ENCODE data around the gene CD84.
"Not testable (repeated sequence)": the region's sequence is repeated elsewhere in the genome, so short reads cannot be mapped to it uniquely, and the experiment has no call there.

CD84 gene

GRCh38 chr1:160608514-160608913 is 29.2 kb upstream of the CD84 start:
- no peak for DNase-seq

GRCh38 chr1:160608057-160608456 is 28.8 kb upstream of the CD84 start:
- no peak for DNase-seq

- no peak for DNase-seq
Measured at GRCh38 chr1:160607672-160608032, 28.4 kb upstream of the CD84 start.

GRCh38 chr1:160607011-160607671 is 27.8 kb upstream of the CD84 start:
- no peak for DNase-seq

- no peak for DNase-seq
Measured at GRCh38 chr1:160606611-160607010, 27.3 kb upstream of the CD84 start.

GRCh38 chr1:160605792-160606479 is 26.6 kb upstream of the CD84 start:
- no peak for DNase-seq

GRCh38 chr1:160605205-160605604 is 25.9 kb upstream of the CD84 start:
- no peak for DNase-seq

GRCh38 chr1:160597705-160598104 is 18.4 kb upstream of the CD84 start:
- no peak for DNase-seq

- no peak for DNase-seq
Measured at GRCh38 chr1:160597051-160597450, 17.8 kb upstream of the CD84 start.

GRCh38 chr1:160590488-160590887 is 11.2 kb upstream of the CD84 start:
- no peak for DNase-seq

GRCh38 chr1:160588468-160588867 is 9.2 kb upstream of the CD84 start:
- DNase-seq, result no peak

GRCh38 chr1:160584784-160585183 is 5.5 kb upstream of the CD84 start:
- no peak for DNase-seq

GRCh38 chr1:160582976-160583375 is 3.7 kb upstream of the CD84 start:
- not testable (repeated sequence) for DNase-seq

- DNase-seq, result no peak
Measured at GRCh38 chr1:160581961-160582360, 2.7 kb upstream of the CD84 start.

GRCh38 chr1:160580221-160580812 is 1.0 kb upstream of the CD84 start:
- no peak for DNase-seq

- no peak for DNase-seq
Measured at GRCh38 chr1:160578525-160579191, 638 bp downstream of the CD84 start.

- DNase-seq, result no peak
Measured at GRCh38 chr1:160578175-160578524, 1.1 kb downstream of the CD84 start.

GRCh38 chr1:160577671-160578070 is 1.6 kb downstream of the CD84 start:
- DNase-seq, result no peak

- DNase-seq, result no peak
Measured at GRCh38 chr1:160576884-160577283, 2.4 kb downstream of the CD84 start.

- no peak for DNase-seq
Measured at GRCh38 chr1:160576390-160576789, 2.9 kb downstream of the CD84 start.

GRCh38 chr1:160575112-160575664 is 4.1 kb downstream of the CD84 start:
- DNase-seq, result no peak

- DNase-seq, result no peak
Measured at GRCh38 chr1:160570840-160571239, 8.5 kb downstream of the CD84 start.

- DNase-seq, result no peak
Measured at GRCh38 chr1:160569806-160570205, 9.5 kb downstream of the CD84 start.

Data from NCI-H524 treated with DMSO at 0.1 percent for 48 hours (cell line).